GM19452 (cell line): ENCODE results near the gene SNORC.
"Not testable (repeated sequence)": the region's sequence is repeated elsewhere in the genome, so short reads cannot be mapped to it uniquely, and the experiment has no call there.

Experiments
- ATAC-seq: cut with Tn5 transposase; IDR thresholded peaks from one replicate; pipeline ENCODE4 v1.9.1; 2021; ENCODE audit not compliant: unreplicated experiment

SNORC gene

DNA sequence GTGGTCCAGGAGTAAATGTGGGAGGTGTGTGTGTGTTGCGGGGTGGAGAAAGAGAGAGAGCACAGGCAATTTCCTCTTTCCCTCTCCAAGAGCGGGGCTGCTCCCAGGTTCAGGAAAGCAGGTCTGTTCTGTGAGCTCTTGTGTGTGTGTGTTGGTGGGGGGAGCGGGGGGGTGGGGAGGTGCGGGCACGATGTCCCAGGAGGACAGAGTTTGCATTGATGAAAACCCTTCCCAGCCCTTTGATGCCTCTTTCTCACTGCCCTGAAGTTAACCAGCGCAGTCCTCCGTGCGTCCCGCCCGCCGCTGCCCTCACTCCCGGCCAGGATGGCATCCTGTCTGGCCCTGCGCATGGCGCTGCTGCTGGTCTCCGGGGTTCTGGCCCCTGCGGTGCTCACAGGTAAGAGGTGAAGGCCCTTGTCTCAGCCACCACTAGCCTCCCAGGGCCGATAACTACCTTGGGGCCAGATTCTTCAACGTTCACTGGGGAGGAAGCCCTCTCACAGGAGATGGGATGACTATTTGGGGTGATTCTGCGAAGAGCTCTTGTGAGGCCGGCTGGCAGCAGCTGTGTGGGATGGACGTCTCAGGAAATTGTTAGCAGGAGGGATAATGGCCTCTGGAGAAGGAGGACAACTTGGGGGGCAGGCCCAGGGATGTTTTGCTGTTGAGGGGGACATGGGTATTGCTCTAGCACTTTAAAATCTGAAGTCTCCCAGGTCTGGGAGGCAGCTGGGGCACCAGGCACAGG lies at the start of gene SNORC:
SNORC (plus strand) TSS at position 247 of the 748 bp plus-strand sequence; CDS start at position 325, 78 bp downstream.
- ATAC-seq, result no peak

DNA sequence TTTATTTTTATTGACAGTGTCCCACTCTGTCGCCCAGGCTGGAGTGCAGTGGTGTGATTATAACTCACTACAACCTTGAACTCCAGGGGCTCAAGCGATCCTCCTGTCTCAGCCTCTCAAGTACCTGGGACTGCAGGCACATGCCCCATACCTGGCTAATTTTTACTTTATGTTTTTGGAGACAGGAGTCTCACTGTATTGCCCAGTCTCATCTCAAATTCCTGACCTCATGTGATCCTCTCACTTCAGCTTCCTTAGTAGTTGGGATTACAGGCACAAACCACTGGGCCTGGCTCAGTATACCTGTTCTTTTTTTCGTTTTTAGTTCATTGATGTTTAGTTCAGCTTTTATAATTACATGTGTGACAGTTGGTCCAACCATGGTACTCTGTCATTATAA lies 40.1 kb upstream of the SNORC start:
- no peak for ATAC-seq

DNA sequence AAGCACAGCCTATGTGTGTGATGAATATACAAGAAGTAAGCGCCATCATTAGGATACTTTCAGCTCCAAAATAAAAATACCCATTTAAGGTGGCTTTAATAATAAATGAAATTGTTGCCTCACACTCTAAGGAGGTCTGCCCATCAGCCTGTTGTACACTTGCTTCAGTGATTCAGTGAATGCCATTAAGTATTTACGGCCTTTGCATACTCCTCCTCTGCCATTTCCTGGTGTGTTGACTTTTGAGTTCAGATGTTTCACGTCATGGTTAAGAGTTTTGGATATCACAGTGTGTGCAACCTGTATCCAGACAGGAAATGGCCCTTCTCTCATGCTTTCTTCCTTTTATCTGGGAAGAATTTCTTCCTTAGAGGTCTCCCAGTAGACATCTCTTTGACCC lies 38.6 kb upstream of the SNORC start:
- no peak for ATAC-seq

GRCh38 chr2:232833830-232834229 lies 36.2 kb upstream of the SNORC start:
- no peak for ATAC-seq

DNA sequence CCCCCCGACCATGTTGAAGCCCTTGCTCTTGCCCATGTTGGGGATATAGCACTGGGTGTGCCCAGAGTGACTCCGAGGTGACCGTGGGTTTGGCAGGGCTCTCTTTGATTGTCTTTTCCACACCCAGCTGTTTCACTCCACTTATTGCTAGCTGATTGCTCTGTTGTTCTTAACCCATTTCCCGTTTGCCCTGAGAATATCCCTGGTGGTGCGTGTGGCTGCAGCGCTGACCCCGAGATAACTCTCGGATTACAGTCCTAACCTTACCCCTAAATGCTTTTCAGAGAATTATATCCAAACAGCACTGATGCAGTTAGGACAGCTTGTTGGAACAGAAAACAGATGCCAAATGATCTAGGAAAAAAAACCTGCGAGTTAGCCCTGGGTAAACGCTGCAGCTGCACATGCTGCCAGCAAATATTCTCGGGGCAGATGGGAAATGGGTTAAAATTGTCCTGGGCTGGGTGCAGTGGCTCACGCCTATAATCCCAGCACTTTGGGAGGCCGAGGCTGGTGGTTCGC lies 34.3 kb upstream of the SNORC start:
- no peak for ATAC-seq

DNA sequence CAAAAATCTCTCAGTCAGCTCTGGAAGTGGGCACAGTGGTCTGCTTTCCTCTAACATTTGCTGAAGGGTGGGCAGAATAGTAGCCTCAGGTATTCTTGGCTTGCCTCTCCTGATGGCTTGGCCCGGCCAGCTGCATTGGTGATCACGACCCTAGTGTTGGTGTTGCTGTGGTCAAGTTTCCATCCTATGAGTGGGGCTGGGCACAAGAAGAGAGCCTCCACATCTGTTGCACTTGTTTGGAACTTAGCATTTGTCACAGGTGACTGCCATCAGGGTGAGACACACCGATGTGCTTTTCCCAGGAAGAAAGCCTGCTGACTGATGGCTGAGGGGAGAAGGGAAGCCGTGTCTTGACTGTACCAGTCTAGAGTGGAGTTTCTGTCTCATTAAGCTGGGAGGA lies 33.1 kb upstream of the SNORC start:
- ATAC-seq, result no peak

DNA sequence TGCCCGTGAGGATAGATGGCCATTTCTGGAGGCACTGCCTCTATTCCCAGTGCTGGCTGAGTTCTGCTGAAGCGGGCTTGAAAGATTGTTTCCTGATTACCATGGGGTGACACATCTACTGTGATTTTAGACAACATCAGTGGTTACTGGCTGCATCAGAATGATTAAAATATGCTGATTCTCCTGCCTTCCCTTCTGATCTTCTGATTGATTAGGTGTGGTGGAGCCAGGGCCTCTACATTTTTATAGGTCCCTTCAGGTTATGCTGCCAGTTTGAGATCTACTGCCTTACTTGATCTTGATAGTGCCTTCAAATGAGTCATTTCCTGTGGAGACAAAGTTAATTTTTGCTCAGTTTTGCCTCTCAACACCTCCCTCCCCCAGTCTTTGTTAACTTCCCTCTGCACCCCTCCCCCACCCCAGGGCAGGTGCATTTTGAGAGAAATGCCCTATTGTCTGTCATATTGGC lies 31.6 kb upstream of the SNORC start:
- ATAC-seq, result peak; percentile 87

GRCh38 chr2:232839411-232840079 lies 30.5 kb upstream of the SNORC start:
- no peak for ATAC-seq

GRCh38 chr2:232842689-232843088 lies 27.4 kb upstream of the SNORC start:
- no peak for ATAC-seq

DNA sequence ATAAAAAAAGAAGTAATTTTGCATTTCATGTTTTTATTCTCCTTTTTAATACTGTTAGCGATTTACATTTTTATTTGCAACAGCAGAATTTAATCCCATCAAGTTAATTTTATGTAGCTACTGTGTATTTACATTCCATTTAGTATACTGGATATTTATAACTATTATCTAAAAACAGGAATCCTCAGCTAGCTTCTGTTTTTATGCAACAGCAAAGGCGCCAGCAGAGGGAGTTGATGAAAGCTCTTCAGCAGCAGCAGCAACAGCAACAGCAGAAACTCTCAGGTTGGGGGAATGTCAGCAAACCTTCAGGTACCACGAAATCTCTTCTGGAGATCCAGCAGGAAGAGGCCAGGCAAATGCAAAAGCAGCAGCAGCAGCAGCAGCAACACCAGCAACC lies 26.2 kb upstream of the SNORC start:
- ATAC-seq, result no peak

DNA sequence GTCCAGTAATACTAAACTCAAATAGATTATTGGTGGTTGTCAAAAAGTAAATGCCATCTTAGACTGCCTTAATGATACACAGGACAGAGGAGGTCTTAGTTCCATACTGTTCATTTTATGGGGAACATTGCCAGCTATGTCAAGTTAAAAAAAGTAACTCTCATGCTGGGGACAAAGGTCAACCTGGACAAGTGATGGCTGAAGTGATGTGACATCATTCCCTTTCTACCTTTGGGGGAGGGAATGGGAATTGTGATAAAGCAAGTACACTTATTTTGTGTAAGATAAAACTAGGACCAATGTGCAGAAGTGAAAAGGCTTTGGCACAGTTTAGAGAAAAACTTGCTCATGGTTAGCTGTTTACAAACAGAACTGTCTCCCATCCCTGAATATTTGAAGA lies 24.0 kb upstream of the SNORC start:
- ATAC-seq, result no peak

- no peak for ATAC-seq
Measured at GRCh38 chr2:232850039-232850438, 20.0 kb upstream of the SNORC start.

GRCh38 chr2:232852081-232852480 lies 18.0 kb upstream of the SNORC start:
- ATAC-seq, result not testable (repeated sequence)

GRCh38 chr2:232852676-232853075 lies 17.4 kb upstream of the SNORC start:
- ATAC-seq, result no peak

DNA sequence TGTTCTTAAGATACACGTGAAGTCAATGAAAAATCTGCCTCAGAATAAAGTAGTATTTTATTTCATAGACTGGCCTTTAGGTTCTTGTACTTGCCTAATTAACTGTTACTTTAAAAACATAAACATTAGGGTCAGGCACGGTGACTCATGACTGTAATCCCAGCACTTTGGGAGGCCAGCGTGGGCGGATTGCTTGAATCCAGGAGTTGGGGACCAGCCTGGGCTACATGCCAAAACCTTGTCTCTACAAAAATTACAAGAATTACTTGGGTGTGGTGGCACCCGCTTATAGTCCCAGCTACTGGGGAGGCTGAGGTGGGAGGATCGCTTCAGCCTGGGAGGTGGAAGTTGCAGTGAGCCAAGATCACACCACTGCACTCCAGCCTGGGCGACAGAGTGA lies 16.0 kb upstream of the SNORC start:
- ATAC-seq, result no peak

DNA sequence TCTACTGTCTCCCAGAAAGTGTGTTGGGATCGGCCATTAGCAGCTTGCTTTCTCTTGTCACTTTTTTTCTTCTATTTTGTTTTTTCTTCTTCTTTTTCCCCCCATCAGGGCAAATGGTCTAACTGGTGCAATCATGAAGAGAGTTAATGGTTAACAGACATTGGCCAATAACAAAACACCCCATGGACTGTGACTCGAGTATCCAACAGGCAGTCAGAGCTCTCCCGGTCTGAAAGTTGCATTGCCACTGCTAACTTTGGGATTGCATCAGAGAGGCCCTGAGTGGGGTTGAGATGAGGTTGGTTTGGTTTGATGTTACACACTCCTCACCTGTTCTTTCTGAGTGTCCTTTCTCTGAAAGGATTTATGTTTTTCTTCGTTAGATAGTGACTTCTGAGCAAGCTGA lies 12.9 kb upstream of the SNORC start:
- ATAC-seq, result no peak

GRCh38 chr2:232859385-232859916 lies 10.6 kb upstream of the SNORC start:
- no peak for ATAC-seq

- no peak for ATAC-seq
Measured at GRCh38 chr2:232860593-232861241, 9.3 kb upstream of the SNORC start.

- ATAC-seq, result no peak
Measured at GRCh38 chr2:232861353-232861752, 8.7 kb upstream of the SNORC start.

GRCh38 chr2:232863996-232864395 lies 6.1 kb upstream of the SNORC start:
- no peak for ATAC-seq

DNA sequence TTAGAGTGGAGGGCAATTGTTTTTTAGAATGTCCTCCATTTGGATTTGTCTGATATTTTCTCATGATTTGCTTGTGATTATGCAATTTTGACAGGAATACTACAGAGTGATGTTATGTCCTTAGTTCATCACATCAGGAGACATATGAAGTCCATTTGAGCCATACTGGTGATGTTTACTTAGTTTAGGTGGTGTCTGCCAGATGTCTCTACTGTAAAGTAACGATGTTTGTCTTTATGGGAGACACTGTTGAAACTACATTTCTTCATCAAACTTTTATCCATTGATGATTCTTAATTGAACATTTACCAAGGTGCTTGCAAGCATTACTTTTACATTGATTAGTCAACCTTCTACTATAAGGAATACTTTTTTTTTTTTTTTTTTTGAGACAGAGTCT lies 4.9 kb upstream of the SNORC start:
- ATAC-seq, result no peak

GRCh38 chr2:232866104-232866503 lies 4.0 kb upstream of the SNORC start:
- ATAC-seq, result no peak
